K562 (cell line): Measurements from ENCODE around the gene TEX30. TPM values are rescaled to one million over a fixed set of nuclear protein-coding genes. Genes with fewer than 3 reads are reported as not detected.

ENCODE experiments used
- CREM ChIP-seq: IDR thresholded peaks from 2 replicates; pipeline ENCODE4 v1.6.1; 2014; ENCODE audit warnings: antibody characterized with exemption, low read depth
- HCFC1 ChIP-seq: IDR thresholded peaks from 2 replicates; pipeline ENCODE4 v1.6.1; 2012; ENCODE audit warnings: low read depth, low read length, improper control_type of control experiment
- SMARCA5 ChIP-seq: fragments of 450-650 bp; IDR thresholded peaks from 2 replicates; pipeline ENCODE4 v1.6.1; 2016
- ZNF507 ChIP-seq: conservative IDR thresholded peaks from 2 replicates; pipeline ENCODE4 v1.6.1; 2017; ENCODE audit warnings: missing genetic modification characterization, missing compliant biosample characterization
- polyA plus RNA-seq, 8 experiments: library from polyadenylated mRNA; depleted of rRNA in 4 of 8; stranded (reverse) in 5 of 8; unstranded in 3 of 8; fragments of >200 nt; fragmentation: Nextera tagmentation in 2 of 8; fragmentation: Illumina TruSeq in 1 of 8; extraction: Ambion mirVana in 2 of 8; extraction: Trizol in 1 of 8; gene quantifications; 2 replicates each; pipeline versions ENCODE4 v1.2.1 to v1.2.3, GENCODE V29; 2011 to 2014; ENCODE audit warnings: inconsistent platforms in 1 of 8, missing spikeins in 1 of 8
- total RNA-seq, 7 experiments: library from RNA; depleted of rRNA in 6 of 7; stranded (reverse); fragments of >200 nt in 6 of 7; fragmentation: Illumina TruSeq in 2 of 7; extraction: Trizol in 2 of 7; gene quantifications; 2 replicates each; pipeline versions ENCODE4 v1.2.1 to v1.2.3, GENCODE V29; 2011 to 2021; ENCODE audit warnings: low replicate concordance in 1 of 7
- TF ChIP-seq, protein P1 (sequence below): sonication (generic); formaldehyde crosslinking; IDR thresholded peaks from 2 replicates; pipeline ENCODE4 v1.8.0; 2023; ENCODE audit warnings: mild to moderate bottlenecking, missing genetic modification reagents
- TF ChIP-seq, protein P2 (sequence below), 3 experiments: fragments of 200-800 bp in 1 of 3; fragments of 250-450 bp in 1 of 3; fragments of 450-650 bp in 1 of 3; sonication (Bioruptor Pico) in 1 of 3; sonication (Bioruptor generic) in 1 of 3; formaldehyde crosslinking in 1 of 3; IDR thresholded peaks; 2 replicates each; pipeline versions ENCODE4 v1.6.1 to v1.8.0; 2016 to 2022; ENCODE audit warnings: mild to moderate bottlenecking in 2 of 3, missing genetic modification characterization in 2 of 3, missing compliant biosample characterization in 1 of 3, moderate library complexity in 1 of 3
- TF ChIP-seq, protein P3 (sequence below): fragments of 450-650 bp; IDR thresholded peaks from 2 replicates; pipeline ENCODE4 v1.6.1; 2016; ENCODE audit warnings: antibody characterized with exemption
- TF ChIP-seq, protein P4 (sequence below): fragments of 450-650 bp; IDR thresholded peaks from 2 replicates; pipeline ENCODE4 v1.6.1; 2016; ENCODE audit warnings: mild to moderate bottlenecking, moderate library complexity

The TEX30 gene
- total and polyA plus RNA-seq, 9 of the 15 experiments (the other 6 are each of a cell fraction or from before 2014, with no cell fraction given): 24.1 to 143 (median 37.3) TPM

DNA sequence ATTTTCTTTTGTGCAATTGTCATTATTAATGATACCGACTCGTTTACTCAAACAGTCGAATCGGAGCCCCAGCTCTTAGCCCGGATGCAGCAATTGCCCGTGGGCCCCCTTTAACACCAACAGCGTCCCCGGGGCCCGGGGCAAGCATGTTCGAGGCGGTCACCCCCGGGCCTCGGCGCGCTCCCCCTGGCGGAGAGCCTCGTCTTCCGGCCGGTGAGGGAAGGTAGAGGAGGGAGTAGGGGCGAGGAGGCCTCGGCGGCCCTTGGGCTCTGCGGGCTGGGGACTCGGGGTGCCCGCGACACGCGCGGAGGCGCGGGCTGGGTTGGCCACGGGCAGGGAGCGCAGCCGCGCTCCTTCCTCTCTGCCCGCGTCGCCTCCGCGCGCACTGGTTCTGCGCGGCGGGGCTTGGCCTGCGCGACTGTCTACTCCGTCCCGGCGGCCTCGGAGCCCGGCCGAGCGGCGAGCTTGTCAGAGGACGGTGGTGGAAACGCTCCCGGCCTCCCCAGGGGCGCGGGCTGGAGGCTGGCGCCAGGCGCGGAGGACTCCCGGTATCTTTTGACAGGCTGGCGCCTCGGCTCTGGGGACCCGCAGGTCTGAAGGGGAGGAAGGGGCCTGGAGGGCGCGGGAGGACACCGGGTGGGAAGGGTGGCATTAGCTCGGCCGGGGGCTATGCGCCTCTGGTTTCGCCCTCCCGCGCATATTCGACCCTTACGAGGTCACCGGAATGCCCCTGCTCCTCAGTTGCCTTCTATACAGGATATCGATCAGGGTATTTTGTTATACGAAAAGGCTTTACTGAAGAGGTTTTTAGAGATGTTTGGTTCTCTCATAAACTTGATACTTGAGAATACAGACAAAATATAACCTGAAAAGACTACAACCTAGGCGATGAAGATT lies 26.8 kb upstream of the TEX30 start (continued):
- TF ChIP-seq, protein P1, sequence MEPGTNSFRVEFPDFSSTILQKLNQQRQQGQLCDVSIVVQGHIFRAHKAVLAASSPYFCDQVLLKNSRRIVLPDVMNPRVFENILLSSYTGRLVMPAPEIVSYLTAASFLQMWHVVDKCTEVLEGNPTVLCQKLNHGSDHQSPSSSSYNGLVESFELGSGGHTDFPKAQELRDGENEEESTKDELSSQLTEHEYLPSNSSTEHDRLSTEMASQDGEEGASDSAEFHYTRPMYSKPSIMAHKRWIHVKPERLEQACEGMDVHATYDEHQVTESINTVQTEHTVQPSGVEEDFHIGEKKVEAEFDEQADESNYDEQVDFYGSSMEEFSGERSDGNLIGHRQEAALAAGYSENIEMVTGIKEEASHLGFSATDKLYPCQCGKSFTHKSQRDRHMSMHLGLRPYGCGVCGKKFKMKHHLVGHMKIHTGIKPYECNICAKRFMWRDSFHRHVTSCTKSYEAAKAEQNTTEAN (CRISPR knock-in tag): no peak
- TF ChIP-seq SMARCA5 (no peak), ZNF507 (no peak), HCFC1 (peak; percentile 29; the same call in 1 of the 2 replicates), CREM (peak; percentile 34; the same call in 1 of the 2 replicates)
- TF ChIP-seq, protein P2, sequence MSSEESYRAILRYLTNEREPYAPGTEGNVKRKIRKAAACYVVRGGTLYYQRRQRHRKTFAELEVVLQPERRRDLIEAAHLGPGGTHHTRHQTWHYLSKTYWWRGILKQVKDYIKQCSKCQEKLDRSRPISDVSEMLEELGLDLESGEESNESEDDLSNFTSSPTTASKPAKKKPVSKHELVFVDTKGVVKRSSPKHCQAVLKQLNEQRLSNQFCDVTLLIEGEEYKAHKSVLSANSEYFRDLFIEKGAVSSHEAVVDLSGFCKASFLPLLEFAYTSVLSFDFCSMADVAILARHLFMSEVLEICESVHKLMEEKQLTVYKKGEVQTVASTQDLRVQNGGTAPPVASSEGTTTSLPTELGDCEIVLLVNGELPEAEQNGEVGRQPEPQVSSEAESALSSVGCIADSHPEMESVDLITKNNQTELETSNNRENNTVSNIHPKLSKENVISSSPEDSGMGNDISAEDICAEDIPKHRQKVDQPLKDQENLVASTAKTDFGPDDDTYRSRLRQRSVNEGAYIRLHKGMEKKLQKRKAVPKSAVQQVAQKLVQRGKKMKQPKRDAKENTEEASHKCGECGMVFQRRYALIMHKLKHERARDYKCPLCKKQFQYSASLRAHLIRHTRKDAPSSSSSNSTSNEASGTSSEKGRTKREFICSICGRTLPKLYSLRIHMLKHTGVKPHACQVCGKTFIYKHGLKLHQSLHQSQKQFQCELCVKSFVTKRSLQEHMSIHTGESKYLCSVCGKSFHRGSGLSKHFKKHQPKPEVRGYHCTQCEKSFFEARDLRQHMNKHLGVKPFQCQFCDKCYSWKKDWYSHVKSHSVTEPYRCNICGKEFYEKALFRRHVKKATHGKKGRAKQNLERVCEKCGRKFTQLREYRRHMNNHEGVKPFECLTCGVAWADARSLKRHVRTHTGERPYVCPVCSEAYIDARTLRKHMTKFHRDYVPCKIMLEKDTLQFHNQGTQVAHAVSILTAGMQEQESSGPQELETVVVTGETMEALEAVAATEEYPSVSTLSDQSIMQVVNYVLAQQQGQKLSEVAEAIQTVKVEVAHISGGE (CRISPR knock-in tag; IDR thresholded peaks at IDR 0.05): no peak
- TF ChIP-seq, protein P3, sequence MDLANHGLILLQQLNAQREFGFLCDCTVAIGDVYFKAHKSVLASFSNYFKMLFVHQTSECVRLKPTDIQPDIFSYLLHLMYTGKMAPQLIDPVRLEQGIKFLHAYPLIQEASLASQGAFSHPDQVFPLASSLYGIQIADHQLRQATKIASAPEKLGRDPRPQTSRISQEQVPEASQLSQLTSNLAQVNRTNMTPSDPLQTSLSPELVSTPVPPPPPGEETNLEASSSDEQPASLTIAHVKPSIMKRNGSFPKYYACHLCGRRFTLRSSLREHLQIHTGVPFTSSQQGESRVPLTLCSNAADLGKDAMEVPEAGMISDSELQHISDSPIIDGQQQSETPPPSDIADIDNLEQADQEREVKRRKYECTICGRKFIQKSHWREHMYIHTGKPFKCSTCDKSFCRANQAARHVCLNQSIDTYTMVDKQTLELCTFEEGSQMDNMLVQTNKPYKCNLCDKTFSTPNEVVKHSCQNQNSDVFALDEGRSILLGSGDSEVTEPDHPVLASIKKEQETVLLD: no peak
- TF ChIP-seq, protein P4, sequence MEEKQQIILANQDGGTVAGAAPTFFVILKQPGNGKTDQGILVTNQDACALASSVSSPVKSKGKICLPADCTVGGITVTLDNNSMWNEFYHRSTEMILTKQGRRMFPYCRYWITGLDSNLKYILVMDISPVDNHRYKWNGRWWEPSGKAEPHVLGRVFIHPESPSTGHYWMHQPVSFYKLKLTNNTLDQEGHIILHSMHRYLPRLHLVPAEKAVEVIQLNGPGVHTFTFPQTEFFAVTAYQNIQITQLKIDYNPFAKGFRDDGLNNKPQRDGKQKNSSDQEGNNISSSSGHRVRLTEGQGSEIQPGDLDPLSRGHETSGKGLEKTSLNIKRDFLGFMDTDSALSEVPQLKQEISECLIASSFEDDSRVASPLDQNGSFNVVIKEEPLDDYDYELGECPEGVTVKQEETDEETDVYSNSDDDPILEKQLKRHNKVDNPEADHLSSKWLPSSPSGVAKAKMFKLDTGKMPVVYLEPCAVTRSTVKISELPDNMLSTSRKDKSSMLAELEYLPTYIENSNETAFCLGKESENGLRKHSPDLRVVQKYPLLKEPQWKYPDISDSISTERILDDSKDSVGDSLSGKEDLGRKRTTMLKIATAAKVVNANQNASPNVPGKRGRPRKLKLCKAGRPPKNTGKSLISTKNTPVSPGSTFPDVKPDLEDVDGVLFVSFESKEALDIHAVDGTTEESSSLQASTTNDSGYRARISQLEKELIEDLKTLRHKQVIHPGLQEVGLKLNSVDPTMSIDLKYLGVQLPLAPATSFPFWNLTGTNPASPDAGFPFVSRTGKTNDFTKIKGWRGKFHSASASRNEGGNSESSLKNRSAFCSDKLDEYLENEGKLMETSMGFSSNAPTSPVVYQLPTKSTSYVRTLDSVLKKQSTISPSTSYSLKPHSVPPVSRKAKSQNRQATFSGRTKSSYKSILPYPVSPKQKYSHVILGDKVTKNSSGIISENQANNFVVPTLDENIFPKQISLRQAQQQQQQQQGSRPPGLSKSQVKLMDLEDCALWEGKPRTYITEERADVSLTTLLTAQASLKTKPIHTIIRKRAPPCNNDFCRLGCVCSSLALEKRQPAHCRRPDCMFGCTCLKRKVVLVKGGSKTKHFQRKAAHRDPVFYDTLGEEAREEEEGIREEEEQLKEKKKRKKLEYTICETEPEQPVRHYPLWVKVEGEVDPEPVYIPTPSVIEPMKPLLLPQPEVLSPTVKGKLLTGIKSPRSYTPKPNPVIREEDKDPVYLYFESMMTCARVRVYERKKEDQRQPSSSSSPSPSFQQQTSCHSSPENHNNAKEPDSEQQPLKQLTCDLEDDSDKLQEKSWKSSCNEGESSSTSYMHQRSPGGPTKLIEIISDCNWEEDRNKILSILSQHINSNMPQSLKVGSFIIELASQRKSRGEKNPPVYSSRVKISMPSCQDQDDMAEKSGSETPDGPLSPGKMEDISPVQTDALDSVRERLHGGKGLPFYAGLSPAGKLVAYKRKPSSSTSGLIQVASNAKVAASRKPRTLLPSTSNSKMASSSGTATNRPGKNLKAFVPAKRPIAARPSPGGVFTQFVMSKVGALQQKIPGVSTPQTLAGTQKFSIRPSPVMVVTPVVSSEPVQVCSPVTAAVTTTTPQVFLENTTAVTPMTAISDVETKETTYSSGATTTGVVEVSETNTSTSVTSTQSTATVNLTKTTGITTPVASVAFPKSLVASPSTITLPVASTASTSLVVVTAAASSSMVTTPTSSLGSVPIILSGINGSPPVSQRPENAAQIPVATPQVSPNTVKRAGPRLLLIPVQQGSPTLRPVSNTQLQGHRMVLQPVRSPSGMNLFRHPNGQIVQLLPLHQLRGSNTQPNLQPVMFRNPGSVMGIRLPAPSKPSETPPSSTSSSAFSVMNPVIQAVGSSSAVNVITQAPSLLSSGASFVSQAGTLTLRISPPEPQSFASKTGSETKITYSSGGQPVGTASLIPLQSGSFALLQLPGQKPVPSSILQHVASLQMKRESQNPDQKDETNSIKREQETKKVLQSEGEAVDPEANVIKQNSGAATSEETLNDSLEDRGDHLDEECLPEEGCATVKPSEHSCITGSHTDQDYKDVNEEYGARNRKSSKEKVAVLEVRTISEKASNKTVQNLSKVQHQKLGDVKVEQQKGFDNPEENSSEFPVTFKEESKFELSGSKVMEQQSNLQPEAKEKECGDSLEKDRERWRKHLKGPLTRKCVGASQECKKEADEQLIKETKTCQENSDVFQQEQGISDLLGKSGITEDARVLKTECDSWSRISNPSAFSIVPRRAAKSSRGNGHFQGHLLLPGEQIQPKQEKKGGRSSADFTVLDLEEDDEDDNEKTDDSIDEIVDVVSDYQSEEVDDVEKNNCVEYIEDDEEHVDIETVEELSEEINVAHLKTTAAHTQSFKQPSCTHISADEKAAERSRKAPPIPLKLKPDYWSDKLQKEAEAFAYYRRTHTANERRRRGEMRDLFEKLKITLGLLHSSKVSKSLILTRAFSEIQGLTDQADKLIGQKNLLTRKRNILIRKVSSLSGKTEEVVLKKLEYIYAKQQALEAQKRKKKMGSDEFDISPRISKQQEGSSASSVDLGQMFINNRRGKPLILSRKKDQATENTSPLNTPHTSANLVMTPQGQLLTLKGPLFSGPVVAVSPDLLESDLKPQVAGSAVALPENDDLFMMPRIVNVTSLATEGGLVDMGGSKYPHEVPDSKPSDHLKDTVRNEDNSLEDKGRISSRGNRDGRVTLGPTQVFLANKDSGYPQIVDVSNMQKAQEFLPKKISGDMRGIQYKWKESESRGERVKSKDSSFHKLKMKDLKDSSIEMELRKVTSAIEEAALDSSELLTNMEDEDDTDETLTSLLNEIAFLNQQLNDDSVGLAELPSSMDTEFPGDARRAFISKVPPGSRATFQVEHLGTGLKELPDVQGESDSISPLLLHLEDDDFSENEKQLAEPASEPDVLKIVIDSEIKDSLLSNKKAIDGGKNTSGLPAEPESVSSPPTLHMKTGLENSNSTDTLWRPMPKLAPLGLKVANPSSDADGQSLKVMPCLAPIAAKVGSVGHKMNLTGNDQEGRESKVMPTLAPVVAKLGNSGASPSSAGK: peak; percentile 49; the same call in 1 of the 2 replicates
